Prostate gland (tissue), 2 donors: ENCODE measurements around the gene KCNE1. TPM values are rescaled to one million over a fixed set of nuclear protein-coding genes. Genes with fewer than 3 reads are reported as not detected.
A peak's percentile ranks its signal among the peaks of the same experiment; 100 is the strongest.

Experiments
- DNase-seq: peaks from one replicate; pipeline ENCODE4 v3.0.0-alpha.2; 2019; ENCODE audit warnings: low spot score
- H3K27ac ChIP-seq, 2 donors: fragments of 200-600 bp; sonication (generic); 2 replicates each; pipeline ENCODE4 v1.5.1; 2017 to 2019
- H3K27me3 ChIP-seq: fragments of 200-600 bp; sonication (generic); replicated peaks from 2 replicates; pipeline ENCODE4 v1.5.1; 2019; ENCODE audit not compliant: insufficient read depth
- H3K36me3 ChIP-seq, 2 donors: fragments of 200-600 bp; sonication (generic); 1 replicate in 1 of 2; 2 replicates in 1 of 2; pipeline versions ENCODE4 v1.5.1 to v1.8.1; 2017 to 2019
- H3K4me1 ChIP-seq: fragments of 200-600 bp; sonication (generic); replicated peaks from 2 replicates; pipeline ENCODE4 v1.5.1; 2019
- H3K4me3 ChIP-seq, 2 donors: fragments of 200-600 bp; sonication (generic); 2 replicates each; pipeline ENCODE4 v1.5.1; 2017 to 2019
- H3K9me3 ChIP-seq: fragments of 200-600 bp; sonication (generic); 2 replicates; pipeline ENCODE4 v1.5.1; 2017
- POLR2A ChIP-seq: fragments of 450-650 bp; IDR thresholded peaks from one replicate; pipeline ENCODE4 v1.6.1; 2016; ENCODE audit warnings: antibody characterized with exemption, mild to moderate bottlenecking
- POLR2AphosphoS5 ChIP-seq: sonication (generic); formaldehyde crosslinking; IDR thresholded peaks from one replicate; pipeline ENCODE4 v1.6.1; 2017; ENCODE audit warnings: antibody characterized with exemption
- WGBS: methylation state at CpG from one replicate; pipeline ENCODE4 v1.1.5; 2018; 5-methylcytosine and 5-hydroxymethylcytosine counted together
- intact Hi-C: fragments of 100-400 bp; cut with DNase I; formaldehyde crosslinking; loops from one replicate; pipeline ENCODE4 v1.14.2; 2022
- total RNA-seq, 2 donors: library from RNA; depleted of rRNA; stranded (reverse); fragments of >200 nt; gene quantifications; one replicate each; pipeline ENCODE4 v1.1.0, GENCODE V29; 2016
- TF ChIP-seq, protein P1 (sequence below), 4 experiments: fragments of 200-600 bp in 2 of 4; fragments of 450-650 bp in 2 of 4; sonication (generic) in 2 of 4; IDR thresholded peaks; 1 replicate in 3 of 4; 2 replicates in 1 of 4; pipeline ENCODE4 v1.5.1; 2016 to 2019; ENCODE audit warnings: antibody characterized with exemption in 4 of 4, mild to moderate bottlenecking in 2 of 4, moderate library complexity in 2 of 4

KCNE1 gene
- total RNA-seq, 2 donors from 2014 or later: 0.32 to 6.7 TPM

DNA sequence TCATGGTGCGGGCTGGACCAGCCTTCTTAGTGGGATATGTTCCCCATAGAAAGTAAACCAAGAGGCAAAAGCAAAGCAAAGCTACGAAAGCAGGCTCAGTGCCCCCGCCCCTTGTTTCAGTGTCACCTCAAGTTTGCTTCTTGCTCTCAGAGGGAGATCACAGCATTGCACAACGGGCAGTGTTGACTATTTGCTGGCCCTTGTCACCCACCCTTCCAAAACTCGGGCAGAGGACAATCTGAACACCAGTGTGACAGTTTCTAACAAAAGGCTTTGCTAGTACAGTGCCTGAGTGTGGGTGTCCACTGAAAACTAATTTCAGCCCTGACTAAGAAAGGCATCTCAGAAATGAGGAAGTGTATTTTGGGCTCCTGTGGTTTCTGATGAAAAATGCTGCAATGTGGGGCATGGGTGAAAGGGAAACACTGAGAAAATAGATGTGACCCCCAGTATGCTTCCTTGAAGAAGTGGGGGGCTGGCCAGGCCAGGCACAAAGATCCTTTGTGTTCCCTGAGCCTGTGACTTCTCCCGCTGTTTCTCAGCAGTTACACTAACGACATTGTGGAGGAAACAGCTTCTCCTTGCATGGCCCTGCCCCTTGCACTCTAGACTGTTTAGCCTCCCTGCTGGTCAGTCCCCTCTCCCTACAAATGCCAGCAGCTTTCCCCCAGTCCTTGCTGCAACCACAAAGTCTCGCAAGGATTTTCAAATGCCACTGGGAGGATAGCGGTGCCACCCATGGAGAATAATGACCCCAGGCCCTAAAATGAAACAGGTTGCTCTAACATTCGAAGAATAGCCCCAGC, 33.3 kb upstream of the KCNE1 start:
- H3K4me3 ChIP-seq: no peak overlapping the region

DNA sequence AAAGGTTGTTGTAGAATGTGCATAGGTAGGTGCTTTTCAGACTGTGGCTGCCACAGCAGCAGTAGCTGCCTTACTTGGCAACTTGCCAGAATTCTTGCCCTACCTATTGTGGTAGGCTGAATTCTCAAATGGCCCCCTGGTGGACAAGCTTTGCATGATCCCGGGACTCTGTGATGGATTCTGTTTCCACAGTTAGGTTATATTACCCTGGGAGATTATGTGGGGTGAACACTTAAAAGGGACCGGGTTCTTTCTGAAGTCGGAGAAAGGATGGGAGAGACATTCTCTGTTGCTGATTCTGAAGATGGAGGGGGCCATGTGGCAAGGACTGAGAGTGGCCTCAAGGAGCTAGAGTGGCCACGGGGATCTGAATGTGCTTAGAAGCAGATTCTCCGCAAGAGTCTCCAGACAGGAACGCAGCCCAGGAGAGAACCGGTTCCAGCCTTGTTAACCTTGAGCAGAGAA, 32.1 kb upstream of the KCNE1 start:
- intact Hi-C loops: no loop called here
- no peak overlapping the region for H3K27ac ChIP-seq

More for the DNA sequence above, 33.3 kb upstream of the KCNE1 start:
- H3K9me3 ChIP-seq: no peaks in the 10 kb centered on the region
- TF ChIP-seq, protein P1, sequence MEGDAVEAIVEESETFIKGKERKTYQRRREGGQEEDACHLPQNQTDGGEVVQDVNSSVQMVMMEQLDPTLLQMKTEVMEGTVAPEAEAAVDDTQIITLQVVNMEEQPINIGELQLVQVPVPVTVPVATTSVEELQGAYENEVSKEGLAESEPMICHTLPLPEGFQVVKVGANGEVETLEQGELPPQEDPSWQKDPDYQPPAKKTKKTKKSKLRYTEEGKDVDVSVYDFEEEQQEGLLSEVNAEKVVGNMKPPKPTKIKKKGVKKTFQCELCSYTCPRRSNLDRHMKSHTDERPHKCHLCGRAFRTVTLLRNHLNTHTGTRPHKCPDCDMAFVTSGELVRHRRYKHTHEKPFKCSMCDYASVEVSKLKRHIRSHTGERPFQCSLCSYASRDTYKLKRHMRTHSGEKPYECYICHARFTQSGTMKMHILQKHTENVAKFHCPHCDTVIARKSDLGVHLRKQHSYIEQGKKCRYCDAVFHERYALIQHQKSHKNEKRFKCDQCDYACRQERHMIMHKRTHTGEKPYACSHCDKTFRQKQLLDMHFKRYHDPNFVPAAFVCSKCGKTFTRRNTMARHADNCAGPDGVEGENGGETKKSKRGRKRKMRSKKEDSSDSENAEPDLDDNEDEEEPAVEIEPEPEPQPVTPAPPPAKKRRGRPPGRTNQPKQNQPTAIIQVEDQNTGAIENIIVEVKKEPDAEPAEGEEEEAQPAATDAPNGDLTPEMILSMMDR (IDR thresholded peaks at IDR 0.05): no peak
- no peak for TF ChIP-seq POLR2A
- no peak for TF ChIP-seq POLR2AphosphoS5
- no peak for DNase-seq
- H3K4me1 ChIP-seq: no peaks in the 10 kb centered on the region
- WGBS: 65% methylated on average over 10 of the region's 10 CpGs
- H3K27me3 ChIP-seq: no peaks in the 10 kb centered on the region
- no peaks in the 10 kb centered on the region for H3K36me3 ChIP-seq
- H3K27ac ChIP-seq: no peak overlapping the region
- intact Hi-C loops: no loop called here

DNA sequence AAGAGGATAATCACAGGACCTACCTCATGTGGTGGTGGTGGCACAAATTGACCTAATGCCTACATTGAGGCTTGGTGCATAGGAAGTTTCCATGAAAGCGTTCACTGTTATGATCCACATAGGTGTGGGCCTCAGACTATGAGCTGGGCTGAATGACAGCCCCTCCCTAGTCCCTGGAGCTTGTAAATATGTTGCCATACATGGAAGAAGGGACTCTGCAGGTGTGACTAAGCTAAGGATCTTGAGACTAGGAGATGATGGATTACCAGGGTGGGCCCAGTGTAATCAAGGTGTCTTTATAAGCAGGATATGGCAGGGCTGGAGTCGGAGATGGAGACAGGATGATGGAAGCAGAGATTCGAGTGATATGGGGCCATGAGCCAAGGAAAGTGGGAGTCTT, 31.0 kb upstream of the KCNE1 start:
- WGBS: 75% methylated on average over 3 of the region's 3 CpGs
- Histone ChIP-seq H3K36me3 (no peaks in the 10 kb centered on the region), H3K4me3 (no peak overlapping the region), H3K27me3 (no peaks in the 10 kb centered on the region), H3K4me1 (no peaks in the 10 kb centered on the region), H3K27ac (no peak overlapping the region), H3K9me3 (no peaks in the 10 kb centered on the region)
- no peak for DNase-seq
- intact Hi-C loops: no loop called here
- TF ChIP-seq POLR2A (no peak), POLR2AphosphoS5 (no peak)
- TF ChIP-seq, protein P1 (IDR thresholded peaks at IDR 0.05): no peak

More for the DNA sequence above, 32.1 kb upstream of the KCNE1 start:
- 93% methylated on average over 7 of the region's 7 CpGs for WGBS
- H3K27me3 ChIP-seq: no peaks in the 10 kb centered on the region
- no peaks in the 10 kb centered on the region for H3K4me1 ChIP-seq
- H3K36me3 ChIP-seq: no peaks in the 10 kb centered on the region
- TF ChIP-seq POLR2AphosphoS5: peak; percentile 66
- TF ChIP-seq, protein P1 (IDR thresholded peaks at IDR 0.05): peak in 3 of 4 experiments; percentile 53 to 69 (median 55)
- TF ChIP-seq POLR2A: no peak
- peak; percentile 77 for DNase-seq
- H3K9me3 ChIP-seq: no peaks in the 10 kb centered on the region
- H3K4me3 ChIP-seq: no peak overlapping the region

DNA sequence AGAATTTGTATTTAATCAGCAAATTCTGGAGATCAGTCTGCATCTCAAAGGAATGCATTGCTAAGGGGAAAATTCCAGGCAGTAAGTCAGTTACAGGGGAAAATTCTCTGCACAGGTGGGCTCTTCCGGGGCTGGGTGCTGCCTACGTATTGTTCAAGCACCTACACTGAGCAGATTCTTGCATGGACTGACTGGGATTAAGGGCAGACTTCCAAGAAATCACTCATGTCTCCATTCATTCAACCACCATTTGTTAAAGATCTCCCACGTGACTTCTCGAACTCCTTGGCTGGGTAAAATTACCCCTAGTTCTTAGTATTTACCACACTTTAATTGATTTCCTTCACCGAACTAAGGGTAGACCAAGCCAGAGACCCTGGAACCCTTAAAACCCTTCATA, 28.2 kb upstream of the KCNE1 start:
- DNase-seq: no peak
- H3K27ac ChIP-seq: no peak overlapping the region
- intact Hi-C loops: no loop called here
- no peaks in the 10 kb centered on the region for H3K4me1 ChIP-seq
- 81% methylated on average over 5 of the region's 5 CpGs for WGBS
- H3K9me3 ChIP-seq: no peaks in the 10 kb centered on the region
- H3K4me3 ChIP-seq: no peak overlapping the region
- no peaks in the 10 kb centered on the region for H3K36me3 ChIP-seq
- TF ChIP-seq, protein P1 (IDR thresholded peaks at IDR 0.05): no peak
- TF ChIP-seq POLR2AphosphoS5: no peak
- TF ChIP-seq POLR2A: no peak
- no peaks in the 10 kb centered on the region for H3K27me3 ChIP-seq

DNA sequence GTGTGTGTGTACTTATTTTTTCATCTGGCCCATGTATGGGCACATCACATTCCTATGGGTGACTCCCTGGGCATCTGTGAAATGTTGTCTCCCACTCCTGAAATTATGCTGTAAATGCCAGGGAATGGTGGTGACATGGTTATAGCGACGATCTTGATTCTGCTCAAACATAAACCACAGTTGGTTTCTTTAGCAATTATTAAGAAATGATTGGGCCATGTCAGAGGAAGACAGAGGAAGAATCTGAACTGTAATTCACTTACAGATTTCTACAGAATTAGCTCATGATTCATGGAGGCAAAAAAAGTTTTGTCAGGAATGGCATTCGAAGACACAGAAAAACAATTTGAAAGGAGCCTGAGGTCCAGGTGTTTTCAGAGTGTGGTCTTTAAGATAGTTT, 25.8 kb upstream of the KCNE1 start:
- Histone ChIP-seq H3K9me3 (no peaks in the 10 kb centered on the region), H3K4me3 (no peak overlapping the region), H3K27me3 (no peaks in the 10 kb centered on the region), H3K4me1 (no peaks in the 10 kb centered on the region), H3K27ac (no peak overlapping the region), H3K36me3 (no peaks in the 10 kb centered on the region)
- intact Hi-C loops: no loop called here
- TF ChIP-seq, protein P1 (IDR thresholded peaks at IDR 0.05): no peak
- WGBS: 87% methylated on average over 3 of the region's 3 CpGs
- no peak for DNase-seq
